Activated naive CD4-positive, alpha-beta T cell treated with anti-CD3 and anti-CD28 coated beads, Interleukin-2, amount 50 U/mL, for 16 hours (primary cell): Measurements from ENCODE around the gene KLF15.

ENCODE experiments used
- DNase-seq: peaks from one replicate; pipeline ENCODE4 v3.0.0-alpha.2; 2020

The KLF15 gene

DNA sequence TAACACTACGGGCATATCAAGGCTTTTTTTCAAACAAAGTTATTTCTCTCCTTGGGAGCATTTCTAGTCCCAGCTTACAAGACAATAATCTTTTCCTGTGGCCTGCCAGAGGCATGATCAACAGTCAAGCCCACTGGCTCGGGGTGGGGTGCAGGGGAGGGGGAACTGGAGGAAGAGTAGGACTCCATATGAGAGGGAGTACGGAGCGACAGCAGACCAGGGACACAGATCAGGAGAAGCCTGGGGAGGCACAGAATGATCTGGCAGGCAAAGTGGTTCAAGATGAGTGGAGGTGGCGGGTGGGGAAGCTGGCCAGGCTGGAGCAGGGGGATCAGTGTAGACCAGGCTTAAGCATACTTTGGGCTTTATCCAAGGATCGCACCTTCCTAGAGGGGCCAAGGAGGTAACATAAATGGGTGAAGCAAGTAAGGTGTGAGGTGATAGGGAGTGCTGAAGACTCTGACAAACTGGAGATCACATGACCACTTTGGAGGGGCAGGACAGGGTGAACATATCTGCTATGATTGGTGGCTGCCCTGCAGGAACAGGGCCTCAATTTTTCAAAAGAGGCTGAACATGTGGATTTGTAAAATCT lies 37.4 kb downstream of the KLF15 start:
- no peak for DNase-seq

DNA sequence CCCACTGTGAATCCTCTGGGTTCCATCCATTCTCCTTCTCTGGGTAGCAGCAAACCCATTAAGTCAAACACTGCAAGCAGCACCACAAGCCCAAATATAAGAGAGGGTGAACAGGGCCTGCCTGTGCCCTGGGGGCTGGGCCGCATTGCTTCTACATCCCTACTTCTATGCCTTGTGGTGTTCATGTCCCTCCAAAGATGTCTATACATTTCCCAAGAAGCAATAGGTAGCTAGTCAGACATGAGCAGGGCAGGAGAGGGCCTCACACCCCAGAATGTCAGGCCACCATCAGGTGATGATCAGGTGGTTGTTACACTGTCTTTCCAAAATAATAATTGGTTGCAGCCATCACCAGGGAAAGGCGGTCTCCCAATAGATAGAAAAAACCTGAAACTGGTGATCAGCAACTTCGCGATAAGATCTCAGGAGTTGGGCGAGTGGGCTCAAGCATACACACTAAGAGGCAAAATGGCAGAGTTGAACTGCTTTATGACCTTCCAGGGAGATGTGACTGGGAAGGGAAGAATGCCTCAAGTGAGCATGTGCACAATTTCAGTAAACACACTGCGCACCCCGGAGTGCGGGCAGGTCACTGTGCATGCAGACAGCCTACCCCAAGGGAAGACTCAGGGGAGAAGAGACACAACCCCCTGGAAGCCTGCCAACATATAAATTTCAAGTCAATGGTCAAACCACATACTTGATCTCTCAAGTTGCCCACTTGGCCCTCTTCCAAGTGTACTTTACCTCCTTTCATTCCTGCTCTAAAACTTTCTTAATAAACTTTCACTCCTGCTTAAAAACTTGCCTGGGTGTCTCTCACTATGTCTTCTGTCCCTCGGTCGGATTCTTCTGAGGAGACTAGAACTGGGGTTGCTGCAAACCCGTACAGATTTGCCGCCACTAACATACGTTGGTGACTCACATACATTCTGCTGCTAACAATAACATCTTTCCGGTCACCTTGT lies 39.9 kb downstream of the KLF15 start:
- no peak for DNase-seq

DNA sequence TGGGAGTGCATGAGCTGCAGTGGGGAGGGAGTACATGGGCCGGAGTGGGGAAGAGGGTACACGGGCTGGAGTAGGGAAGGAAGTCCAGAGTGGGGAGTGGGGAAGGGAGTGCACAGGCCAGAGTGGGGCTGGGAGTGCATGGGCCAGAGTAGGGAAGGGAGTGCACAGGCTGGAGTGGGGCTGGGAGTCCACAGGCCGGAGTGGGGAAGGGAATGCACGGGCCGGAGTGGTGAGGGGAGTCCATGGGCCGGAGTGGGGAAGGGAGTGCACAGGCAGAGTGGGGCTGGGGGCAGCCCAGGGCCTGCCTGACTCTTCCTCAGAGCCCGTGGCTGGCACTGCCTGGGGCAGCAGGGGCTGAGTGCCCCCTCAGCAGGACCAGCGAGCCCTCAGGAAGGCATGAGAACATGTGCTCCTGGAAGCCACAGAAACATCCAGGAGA lies 40.7 kb downstream of the KLF15 start:
- DNase-seq: no peak

DNA sequence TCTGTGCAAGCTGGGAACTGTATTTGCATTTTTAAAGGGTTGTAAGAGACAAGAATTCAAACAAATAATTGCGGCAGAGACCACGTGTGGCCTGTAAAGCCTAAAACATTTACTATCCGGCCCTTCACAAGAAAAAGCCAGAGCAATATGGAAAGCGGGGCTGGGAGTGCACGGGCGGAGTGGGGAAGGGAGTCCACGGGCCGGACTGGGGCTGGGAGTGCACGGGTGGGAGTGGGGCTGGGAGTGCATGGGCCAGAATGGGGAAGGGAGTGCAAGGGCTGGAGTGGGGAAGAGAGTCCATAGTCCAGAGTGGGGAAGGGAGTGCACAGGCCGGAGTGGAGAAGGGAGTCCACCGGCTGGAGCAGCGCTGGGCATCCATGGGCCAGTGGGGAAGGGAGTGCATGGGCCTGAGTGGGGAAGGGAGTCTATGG lies 41.2 kb downstream of the KLF15 start:
- no peak for DNase-seq

DNA sequence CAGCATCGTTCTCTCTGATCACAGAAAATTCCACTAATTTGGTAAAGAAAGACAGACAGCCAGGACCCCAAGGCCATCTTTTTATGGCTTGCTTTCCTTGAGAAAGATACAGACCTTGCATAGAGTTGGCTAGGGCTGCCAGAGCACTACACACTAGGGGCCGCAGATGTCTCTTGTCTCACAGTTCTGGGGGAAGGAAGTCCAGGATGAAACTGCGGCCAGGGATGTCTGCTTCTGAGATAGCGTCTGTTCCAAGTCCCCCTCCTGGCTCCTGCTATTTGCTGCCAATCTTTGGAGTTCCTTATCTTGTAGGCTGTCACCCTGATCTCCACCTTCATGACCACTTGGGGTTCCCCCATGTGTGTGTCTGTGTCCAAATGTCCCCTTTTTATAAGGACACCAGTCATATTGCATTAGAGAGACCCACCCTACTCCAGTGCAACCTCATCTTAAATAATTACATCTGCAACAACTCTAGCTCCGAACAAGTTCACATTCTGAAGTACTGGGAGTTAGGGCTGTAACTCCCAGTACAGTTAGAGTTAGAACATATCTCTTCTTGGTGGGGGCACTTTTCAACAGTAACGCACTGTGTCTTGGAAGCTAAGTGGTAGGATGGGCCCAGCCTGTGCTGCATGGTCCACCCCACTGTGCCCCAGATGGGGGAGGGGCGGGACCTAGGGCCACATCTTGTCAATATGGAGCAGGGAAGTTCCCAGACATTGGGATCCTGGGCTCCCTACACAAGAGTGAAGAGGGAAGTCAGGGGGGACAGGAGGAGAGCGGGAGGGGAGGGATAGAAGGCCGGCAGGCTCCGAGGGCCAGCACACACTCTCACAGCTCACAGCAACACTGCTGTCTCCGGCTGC lies 42.2 kb downstream of the KLF15 start:
- no peak for DNase-seq

DNA sequence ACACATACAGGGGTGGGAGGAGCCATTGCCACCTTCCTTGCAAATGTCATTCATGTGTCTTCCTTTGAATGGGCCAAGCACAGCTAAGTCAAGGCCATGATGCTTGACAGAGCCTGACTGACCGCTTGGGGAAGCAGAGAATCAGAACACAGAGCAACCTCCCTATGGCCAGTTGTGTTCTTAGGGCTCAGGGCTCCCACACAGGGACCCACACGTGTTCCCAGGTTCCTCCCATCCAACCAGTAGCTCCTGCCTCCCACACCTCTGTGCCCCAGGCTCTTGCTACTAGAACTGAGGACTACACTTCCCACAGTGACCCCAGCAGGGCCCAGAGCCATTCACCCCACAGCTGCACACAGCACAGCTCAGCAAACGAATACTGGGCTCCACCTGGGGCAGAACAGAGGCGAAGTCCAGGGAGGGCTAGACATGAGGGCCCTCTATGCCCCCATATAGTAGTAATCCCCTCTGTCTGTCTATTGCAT lies 42.9 kb downstream of the KLF15 start:
- no peak for DNase-seq

DNA sequence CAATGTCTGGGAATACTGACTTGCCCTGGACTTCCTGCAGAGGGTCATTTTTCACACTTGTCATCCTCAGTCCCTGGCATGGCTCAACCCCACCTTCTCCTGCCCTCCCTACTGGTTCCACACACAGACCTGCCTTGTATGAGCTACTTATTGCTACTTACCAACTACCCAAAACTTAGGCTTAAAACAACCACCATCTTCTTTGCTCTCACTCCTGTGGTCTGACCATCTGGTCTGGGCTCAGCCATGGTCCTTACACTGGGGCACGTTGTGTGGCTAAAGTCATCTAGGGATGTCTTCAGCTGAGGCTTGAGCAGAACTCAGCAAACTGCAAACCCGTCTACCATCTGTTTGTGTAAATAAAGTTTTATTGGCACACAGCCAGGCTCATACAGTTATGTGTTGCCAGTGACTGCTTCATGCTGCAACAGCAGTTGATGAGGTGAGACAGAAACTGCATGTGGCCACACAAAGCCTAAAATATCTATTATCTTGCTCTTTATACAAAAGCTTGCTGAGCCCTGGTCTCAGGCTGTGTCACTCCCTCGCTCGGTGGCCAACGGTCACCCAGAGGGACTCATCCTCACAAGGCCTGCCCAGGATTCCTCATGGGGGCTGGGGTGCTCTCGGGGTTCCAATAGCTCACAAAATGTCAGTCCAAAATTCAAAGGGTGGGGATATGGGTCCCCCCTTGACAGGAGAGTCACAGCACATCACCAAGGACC lies 43.5 kb downstream of the KLF15 start:
- no peak for DNase-seq

DNA sequence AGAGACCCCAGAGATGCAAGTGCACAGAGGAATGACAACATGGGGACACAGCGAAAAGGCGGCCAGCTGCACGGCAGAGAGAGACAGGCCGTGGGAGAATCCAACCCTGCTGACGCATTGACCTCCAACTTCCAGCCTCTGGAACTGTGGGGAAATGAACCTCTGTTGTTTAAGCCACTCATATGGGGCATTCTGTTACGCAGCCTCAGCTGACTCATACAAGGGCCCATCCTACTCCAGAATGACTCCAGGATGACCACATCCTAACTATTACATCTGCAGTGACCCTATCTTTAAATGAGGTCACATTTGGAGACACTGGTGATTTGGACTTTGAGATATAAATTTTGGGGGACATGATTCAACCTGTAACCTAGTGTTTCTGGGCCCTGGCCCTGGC lies 44.0 kb downstream of the KLF15 start:
- DNase-seq: no peak

DNA sequence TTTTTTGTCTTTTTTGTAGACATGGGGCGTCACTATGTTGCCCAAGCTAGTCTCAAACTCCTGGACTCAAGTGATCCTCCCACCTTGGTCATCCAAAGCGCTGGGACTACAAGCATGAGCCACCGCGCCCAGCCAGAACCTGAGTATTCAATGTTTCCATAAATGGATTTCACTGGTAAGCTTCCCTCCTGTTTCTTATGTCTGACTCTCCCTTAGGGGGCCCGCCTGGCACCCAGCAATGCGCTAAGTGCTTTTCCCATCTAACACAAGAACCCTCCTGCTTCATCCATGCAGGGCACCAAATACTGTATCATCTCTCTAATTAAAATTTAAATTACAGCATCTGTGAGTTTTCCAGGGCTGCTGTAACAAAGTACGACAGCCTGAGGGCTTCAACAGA lies 44.9 kb downstream of the KLF15 start:
- no peak for DNase-seq

DNA sequence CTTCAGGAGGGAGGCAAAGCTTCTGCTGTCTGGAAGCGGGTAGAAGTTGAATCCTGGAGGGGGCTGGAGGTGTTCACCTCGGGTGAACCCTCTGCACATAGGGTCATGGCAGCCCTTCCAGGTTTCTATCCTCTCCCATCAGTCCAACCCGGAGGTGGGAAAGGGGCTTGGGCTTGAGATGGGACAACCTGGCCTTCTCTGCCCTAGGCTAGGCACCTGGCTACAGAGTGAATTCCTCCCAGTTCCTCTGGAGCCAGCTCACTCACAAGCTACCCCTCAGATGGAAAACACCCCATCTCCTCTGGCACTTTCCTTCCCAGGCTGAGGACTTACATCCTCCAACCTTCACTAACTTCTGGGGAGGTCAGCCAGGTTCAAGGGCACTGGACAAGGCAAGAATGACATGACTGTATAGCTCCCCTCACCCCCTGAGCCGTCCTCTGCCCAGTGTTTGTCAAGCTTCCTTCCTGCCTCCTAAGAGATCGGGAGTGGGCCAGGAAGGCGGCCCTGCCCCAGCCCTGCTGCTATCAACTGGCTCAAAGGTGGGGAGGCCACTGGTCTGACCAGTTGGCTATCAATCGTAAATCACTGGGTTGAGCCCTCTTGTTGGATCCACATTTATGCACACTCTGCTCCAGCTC lies 45.8 kb downstream of the KLF15 start:
- DNase-seq: no peak

DNA sequence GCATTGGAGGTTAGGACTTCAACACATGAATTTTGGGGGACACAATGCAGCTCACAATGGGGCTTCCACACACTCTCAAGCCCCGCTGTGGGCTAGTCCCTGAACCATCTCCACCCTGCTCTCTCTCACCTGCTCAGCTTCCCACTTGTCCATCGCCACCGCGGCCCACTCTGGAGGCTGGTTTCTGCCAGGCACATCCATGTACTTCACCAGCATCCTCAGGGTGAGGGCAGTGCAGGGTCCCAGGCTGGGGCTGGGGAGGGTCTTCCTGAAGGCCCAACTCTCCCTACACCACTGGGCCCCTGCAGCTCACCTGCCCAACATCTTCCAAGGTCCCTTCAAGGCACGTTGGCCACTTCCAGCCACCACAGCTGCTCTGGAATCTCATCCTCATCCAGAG lies 46.4 kb downstream of the KLF15 start:
- DNase-seq: no peak

DNA sequence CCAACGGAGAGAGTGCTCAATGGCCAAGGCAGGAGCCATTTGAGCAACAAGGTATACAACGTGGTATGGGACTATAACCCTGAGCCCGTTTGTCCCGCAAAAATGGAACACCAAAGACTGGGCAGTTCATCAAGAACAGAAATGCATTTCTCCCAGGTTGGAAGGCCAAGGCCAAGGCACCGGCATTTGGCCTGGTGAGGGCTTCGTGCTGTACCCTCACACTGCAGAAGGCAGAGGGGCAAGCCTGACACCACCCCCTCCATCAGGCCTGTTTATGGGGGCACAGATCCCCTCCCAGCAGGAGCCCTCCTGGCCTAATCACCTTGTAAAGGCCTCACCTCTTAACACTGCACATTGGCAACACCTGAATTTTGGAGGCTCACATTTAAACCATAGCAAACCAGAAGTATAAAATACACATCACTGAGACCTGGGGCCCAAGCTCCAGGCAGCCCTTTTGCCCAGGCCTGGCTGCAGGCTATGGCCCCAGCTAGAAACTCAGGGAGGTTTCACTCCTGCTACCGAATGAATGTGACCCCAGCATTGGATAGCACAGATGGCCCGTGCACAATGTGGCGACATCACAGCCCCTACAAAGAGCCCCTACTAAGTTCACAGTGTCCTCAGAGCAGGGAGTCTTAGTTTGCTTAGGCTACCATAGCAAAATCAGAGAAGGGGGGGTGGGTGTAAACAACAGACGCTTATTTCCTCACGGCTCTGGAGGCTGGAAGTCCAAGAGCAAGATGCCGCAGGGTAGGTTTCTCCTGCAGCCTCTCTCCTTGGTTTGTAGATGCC lies 47.1 kb downstream of the KLF15 start:
- no peak for DNase-seq

DNA sequence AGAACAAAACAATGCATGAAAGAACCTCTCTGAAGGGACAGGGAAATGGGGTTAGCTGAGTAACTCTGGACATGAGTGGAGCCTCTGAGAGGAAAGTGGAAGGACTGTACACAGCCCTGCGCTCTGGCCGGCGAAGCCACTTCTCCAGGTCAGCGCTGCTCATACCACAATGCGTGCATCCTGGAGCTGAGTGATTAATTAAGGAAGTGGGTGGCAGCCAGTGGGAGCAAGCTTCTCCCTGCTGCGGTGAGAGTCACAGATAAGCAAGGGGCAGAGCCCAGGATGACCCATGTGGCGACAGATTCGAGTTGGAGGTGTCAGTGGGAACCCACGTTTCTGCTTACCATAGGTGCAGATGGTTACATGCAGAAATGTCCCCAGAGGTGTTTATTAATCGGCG lies 48.0 kb downstream of the KLF15 start:
- DNase-seq: no peak

DNA sequence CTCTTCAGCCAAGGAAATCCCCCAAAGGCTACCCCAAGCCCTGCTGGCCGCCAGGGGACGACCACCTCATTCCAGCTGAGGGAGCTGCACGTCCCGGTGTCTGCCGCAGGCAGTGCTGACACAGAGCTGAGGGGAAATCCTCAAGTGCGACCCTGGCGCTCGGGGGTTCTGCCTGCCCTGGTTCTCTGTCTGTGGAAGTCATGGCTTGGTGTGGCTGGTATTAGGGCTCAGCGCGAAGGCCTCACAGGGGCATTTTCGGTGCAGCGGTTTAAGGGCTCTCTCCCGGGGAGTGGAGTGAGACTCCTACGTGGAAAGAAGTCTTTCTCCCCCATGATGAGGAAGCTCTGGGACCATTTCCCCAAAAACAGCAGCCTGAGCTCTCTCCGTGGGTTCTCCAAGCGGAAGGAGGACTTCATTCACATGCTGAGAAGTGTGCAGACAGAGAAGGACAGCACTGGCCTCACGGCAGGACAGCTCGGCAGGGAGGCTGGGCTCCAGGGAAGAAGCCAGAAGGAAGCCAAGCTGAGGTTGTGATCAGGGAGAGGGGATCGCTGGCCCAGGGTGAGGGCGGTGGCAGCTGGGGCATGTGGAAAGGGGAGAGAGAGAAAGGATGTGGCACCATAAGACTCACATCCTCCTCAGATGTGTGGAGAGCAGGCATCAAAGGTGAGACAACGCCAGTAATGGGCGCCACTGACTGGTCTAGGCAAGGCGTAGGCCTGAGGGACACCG lies 48.6 kb downstream of the KLF15 start:
- DNase-seq: no peak

DNA sequence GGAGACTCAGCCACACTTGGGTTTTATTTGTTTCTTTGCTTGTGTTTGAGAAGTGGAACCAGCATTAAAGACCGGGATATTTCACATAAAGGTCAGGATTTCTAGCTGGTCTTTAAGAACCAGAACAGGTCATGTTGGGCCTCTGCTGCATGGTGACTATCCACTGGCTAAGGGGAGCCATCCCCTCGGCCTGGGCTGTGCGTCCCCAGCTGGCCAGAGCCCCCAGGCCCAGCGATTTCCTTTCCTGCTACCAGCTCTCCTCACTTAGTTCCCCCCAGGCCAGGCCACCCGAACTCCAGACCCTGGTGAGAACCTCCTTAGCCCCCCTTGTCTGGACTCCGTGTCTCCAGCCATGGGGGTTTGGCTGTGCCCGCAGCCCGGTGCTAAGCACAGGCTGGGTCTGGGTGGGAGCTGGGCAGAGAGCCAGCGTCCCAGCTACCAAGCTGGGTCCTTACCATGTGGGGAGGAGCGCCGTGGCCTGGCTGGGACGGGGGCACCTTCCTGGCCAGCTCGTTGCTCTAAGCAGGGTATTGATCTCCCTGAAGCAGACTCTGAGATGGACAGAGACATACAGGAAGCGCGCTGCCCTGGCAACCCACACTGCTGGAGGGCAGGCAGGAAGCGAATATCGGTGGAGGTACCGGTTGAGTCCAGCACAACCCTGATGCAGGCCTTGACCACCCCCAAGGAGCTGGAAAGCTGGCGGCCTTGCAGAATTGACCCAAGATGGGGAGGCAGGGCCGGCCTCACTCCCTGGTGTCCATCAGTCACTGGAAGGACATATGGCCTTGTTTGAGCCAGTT lies 49.4 kb downstream of the KLF15 start:
- DNase-seq: no peak

DNA sequence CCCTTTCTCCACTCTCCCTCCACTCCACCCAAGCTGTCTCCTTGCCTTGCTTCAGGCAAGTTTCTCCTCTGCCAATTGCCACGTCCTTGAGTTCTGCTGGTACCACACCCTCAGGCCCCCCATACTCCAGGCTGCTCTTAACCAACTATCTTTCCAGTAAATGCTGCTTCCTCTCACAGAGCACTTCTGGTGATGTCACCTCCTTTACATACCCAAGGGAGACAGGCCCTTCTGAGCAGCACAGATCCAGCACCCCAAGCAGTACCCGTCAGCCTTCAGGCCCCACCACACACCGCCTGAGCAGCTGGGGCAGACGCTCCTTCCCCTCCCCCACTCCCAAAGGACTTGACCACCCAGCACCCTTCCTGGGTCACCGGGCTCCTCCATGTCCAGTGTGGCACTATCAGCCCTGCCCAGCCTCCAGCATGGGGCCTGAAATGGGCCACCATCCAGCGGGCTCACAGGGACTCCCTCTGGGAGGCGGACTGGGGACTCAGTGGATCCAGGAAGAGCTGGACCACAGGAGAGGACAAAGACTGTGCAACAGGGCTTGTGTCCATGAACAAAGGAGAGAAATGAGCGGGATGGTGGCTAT lies 50.2 kb downstream of the KLF15 start:
- DNase-seq: no peak

DNA sequence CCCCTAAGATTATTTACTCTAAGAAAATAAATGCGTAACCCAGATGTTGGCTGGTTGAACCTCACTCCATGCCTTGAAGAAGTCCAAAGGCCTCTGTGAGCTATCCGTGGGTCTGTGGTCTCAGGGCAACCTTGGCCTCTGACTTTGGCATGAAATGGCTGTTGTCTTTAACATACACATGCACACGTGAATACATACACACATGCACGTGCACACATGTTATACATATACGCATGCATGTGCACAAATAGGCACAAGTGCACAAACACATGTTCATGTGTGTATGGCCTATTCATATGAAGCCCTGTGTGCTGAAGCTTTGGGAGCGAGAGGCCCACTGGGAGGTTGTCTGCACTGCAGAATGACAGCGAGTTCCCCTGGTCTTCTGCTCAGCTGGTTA lies 50.8 kb downstream of the KLF15 start:
- no peak for DNase-seq

DNA sequence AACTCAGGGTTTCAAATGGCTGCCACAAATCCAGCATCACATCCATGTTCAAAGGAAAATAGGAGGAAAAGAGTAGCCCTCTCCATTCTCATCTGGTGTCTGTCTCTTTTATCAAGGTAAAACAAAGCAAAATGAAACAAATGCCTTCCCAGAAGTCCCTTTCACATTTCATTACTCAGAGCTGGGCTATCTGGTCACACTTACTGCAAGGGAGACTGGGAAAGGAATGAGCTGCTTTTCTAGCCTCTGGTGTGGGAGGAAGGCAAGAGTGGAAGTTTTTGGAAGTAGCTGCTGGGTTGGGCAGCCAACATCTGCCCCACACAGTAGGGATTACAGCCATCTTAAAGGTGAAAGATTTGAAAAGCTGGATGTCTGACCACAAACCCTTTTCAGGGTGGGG lies 51.8 kb downstream of the KLF15 start:
- DNase-seq: no peak

DNA sequence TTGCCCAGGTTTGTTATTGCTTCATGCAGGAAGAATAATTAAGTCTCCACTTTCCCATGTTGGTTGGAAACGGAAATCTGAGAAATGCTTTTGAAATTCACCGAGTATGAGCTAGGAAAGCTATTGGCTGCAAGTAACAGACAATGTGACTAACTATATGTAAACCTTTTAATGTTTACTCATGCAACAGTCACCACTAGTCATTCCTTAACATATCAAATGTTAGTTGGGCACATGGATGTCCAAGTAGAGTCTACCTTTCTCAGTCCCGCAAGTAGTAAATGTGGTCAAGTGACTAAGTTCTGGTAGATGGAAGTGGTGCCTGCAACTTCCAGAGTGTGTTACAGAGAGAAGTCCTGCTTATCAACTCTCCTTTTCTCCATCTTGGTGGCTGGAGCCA lies 52.5 kb downstream of the KLF15 start:
- DNase-seq: no peak
